H9 (cell line): ENCODE results near the gene PDS5A. TPM values are rescaled to one million over a fixed set of nuclear protein-coding genes. Genes with fewer than 3 reads are reported as not detected.

Experiments
- DNase-seq: peaks from one replicate; pipeline ENCODE4 v3.0.0-alpha.2; 2017
- H2AFZ ChIP-seq: one replicate; pipeline ENCODE4 v1.6.1; 2013; ENCODE audit warnings: mild to moderate bottlenecking, low read length, control low read depth, moderate library complexity
- H2AK5ac ChIP-seq: 2 replicates; pipeline ENCODE4 v1.6.1; 2013; ENCODE audit warnings: low read length, control low read depth, mixed read lengths; ENCODE audit not compliant: insufficient read length
- H2BK120ac ChIP-seq: one replicate; pipeline ENCODE4 v1.6.1; 2013; ENCODE audit warnings: low read depth, mild to moderate bottlenecking, low read length, control low read depth, inconsistent platforms; ENCODE audit not compliant: poor library complexity, severe bottlenecking
- H2BK12ac ChIP-seq: 2 replicates; pipeline ENCODE4 v1.6.1; 2013; ENCODE audit warnings: low read length, control low read depth, mixed read lengths, low read depth; ENCODE audit not compliant: insufficient read length
- H2BK15ac ChIP-seq: 2 replicates; pipeline ENCODE4 v1.6.1; 2013; ENCODE audit warnings: low read depth, low read length, control low read depth
- H2BK20ac ChIP-seq: one replicate; pipeline ENCODE4 v1.6.1; 2013; ENCODE audit warnings: low read depth, mild to moderate bottlenecking, low read length, control low read depth, inconsistent platforms; ENCODE audit not compliant: poor library complexity, severe bottlenecking
- H2BK5ac ChIP-seq: 2 replicates; pipeline ENCODE4 v1.6.1; 2013; ENCODE audit warnings: low read length, control low read depth, mixed read lengths; ENCODE audit not compliant: insufficient read length
- H3K14ac ChIP-seq: 2 replicates; pipeline ENCODE4 v1.6.1; 2013; ENCODE audit warnings: low read length, control low read depth; ENCODE audit not compliant: insufficient read depth
- H3K18ac ChIP-seq: 2 replicates; pipeline ENCODE4 v1.6.1; 2013; ENCODE audit warnings: low read depth, mild to moderate bottlenecking, mixed read lengths, low read length, control low read depth; ENCODE audit not compliant: insufficient read length
- H3K23ac ChIP-seq: 2 replicates; pipeline ENCODE4 v1.6.1; 2013; ENCODE audit warnings: low read length, control low read depth, mixed read lengths, low read depth; ENCODE audit not compliant: insufficient read length
- H3K23me2 ChIP-seq: 2 replicates; pipeline ENCODE4 v1.6.1; 2013; ENCODE audit warnings: low read depth, mild to moderate bottlenecking, mixed read lengths, low read length, control low read depth; ENCODE audit not compliant: insufficient read length, poor library complexity, severe bottlenecking
- H3K27ac ChIP-seq: 2 replicates; pipeline ENCODE4 v1.5.1; 2013; ENCODE audit warnings: low read length, control low read depth, mixed read lengths, low read depth; ENCODE audit not compliant: insufficient read length
- H3K27me3 ChIP-seq: 2 replicates; pipeline ENCODE4 v1.6.1; 2013; ENCODE audit warnings: low read length, control low read depth, inconsistent platforms; ENCODE audit not compliant: insufficient read depth
- H3K4ac ChIP-seq: 2 replicates; pipeline ENCODE4 v1.6.1; 2013; ENCODE audit warnings: low read depth, mild to moderate bottlenecking, control low read depth, inconsistent platforms, low read length, moderate library complexity
- H3K4me1 ChIP-seq: 2 replicates; pipeline ENCODE4 v1.6.1; 2013; ENCODE audit warnings: low read length, control low read depth, inconsistent platforms; ENCODE audit not compliant: insufficient read depth
- H3K4me2 ChIP-seq: 2 replicates; pipeline ENCODE4 v1.6.1; 2013; ENCODE audit warnings: low read length, control low read depth, mixed read lengths; ENCODE audit not compliant: insufficient read length, insufficient read depth
- H3K56ac ChIP-seq: 2 replicates; pipeline ENCODE4 v1.6.1; 2013; ENCODE audit warnings: low read depth, mild to moderate bottlenecking, mixed read lengths, low read length, control low read depth; ENCODE audit not compliant: insufficient read length
- H3K79me1 ChIP-seq: 2 replicates; pipeline ENCODE4 v1.6.1; 2013; ENCODE audit warnings: low read depth, mild to moderate bottlenecking, moderate library complexity, low read length, control low read depth, inconsistent platforms; ENCODE audit not compliant: insufficient read depth, poor library complexity, severe bottlenecking
- H3K79me2 ChIP-seq: 2 replicates; pipeline ENCODE4 v1.6.1; 2013; ENCODE audit warnings: low read length, control low read depth, inconsistent platforms; ENCODE audit not compliant: insufficient read depth
- H3K9ac ChIP-seq: 2 replicates; pipeline ENCODE4 v1.6.1; 2013; ENCODE audit warnings: low read length, control low read depth, mixed read lengths; ENCODE audit not compliant: insufficient read length; ENCODE audit errors: extremely low read depth
- H3K9me3 ChIP-seq: one replicate; pipeline ENCODE4 v1.6.1; 2013; ENCODE audit warnings: low read depth, low read length, inconsistent platforms; ENCODE audit not compliant: control insufficient read depth
- H3T11ph ChIP-seq: one replicate; pipeline ENCODE4 v1.6.1; 2013; ENCODE audit warnings: mild to moderate bottlenecking, low read length, control low read depth, inconsistent platforms
- H4K20me1 ChIP-seq: one replicate; pipeline ENCODE4 v1.6.1; 2013; ENCODE audit not compliant: control insufficient read depth, insufficient read length, insufficient read depth
- H4K5ac ChIP-seq: 2 replicates; pipeline ENCODE4 v1.6.1; 2013; ENCODE audit warnings: low read depth, mild to moderate bottlenecking, mixed read lengths, low read length, control low read depth; ENCODE audit not compliant: insufficient read length
- H4K8ac ChIP-seq: replicated peaks from 2 replicates; pipeline ENCODE4 v1.6.1; 2013; ENCODE audit warnings: low read length, control low read depth, mixed read lengths, low read depth; ENCODE audit not compliant: insufficient read length
- H4K91ac ChIP-seq: 2 replicates; pipeline ENCODE4 v1.6.1; 2013; ENCODE audit warnings: low read depth, mild to moderate bottlenecking, moderate library complexity, mixed read lengths, low read length, control low read depth; ENCODE audit not compliant: insufficient read length
- H3K27ac Mint-ChIP-seq, 3 experiments: 2 replicates in 2 of 3; 3 replicates in 1 of 3; pipeline ENCODE4 v1.8.0; 2020 to 2021; ENCODE audit warnings: mixed read lengths in 3 of 3, mild to moderate bottlenecking in 1 of 3, moderate library complexity in 1 of 3
- H3K27me3 Mint-ChIP-seq: 2 replicates; pipeline ENCODE4 v1.8.0; 2021; ENCODE audit warnings: low read depth, mild to moderate bottlenecking, moderate library complexity, mixed read lengths
- H3K36me3 Mint-ChIP-seq, 3 experiments: 2 replicates in 2 of 3; 3 replicates in 1 of 3; pipeline ENCODE4 v1.8.0; 2020 to 2021; ENCODE audit warnings: low read depth in 3 of 3, mixed read lengths in 3 of 3; ENCODE audit not compliant: insufficient read depth in 1 of 3
- H3K4me1 Mint-ChIP-seq, 2 experiments: 2 replicates each; pipeline ENCODE4 v1.8.0; 2020; ENCODE audit warnings: mixed read lengths in 2 of 2
- H3K4me3 Mint-ChIP-seq, 2 experiments: 2 replicates in 1 of 2; 3 replicates in 1 of 2; pipeline ENCODE4 v1.8.0; 2020 to 2021; ENCODE audit warnings: mild to moderate bottlenecking in 2 of 2, mixed read lengths in 2 of 2, moderate library complexity in 1 of 2
- H3K9me3 Mint-ChIP-seq, 2 experiments: 2 replicates in 1 of 2; 3 replicates in 1 of 2; pipeline ENCODE4 v1.8.0; 2020; ENCODE audit warnings: mild to moderate bottlenecking in 2 of 2, mixed read lengths in 2 of 2, moderate library complexity in 1 of 2
- CTCF ChIP-seq: fragments of 200-600 bp; sonication (generic); conservative IDR thresholded peaks from 3 replicates; pipeline ENCODE4 v1.8.0; 2021; ENCODE audit warnings: antibody characterized with exemption, mild to moderate bottlenecking
- WGBS: extraction: QIAGEN DNeasy Blood & Tissue Kit; methylation state at CpG from one replicate; pipeline ENCODE4 v1.1.7; 2013; ENCODE audit warnings: missing lambda C conversion rate, low lambda C conversion rate, mixed read lengths; ENCODE audit not compliant: insufficient read length; ENCODE audit errors: extremely low coverage; 5-methylcytosine and 5-hydroxymethylcytosine counted together
- total RNA-seq: library from RNA; stranded (reverse); gene quantifications from 2 replicates; pipeline ENCODE4 v1.2.1, GENCODE V29; 2021

The PDS5A gene
- total RNA-seq, 1 experiment from 2014 or later: 65.4 TPM

GRCh38 chr4:39996811-39997210 lies 19.1 kb upstream of the PDS5A start:
- no peak overlapping the region for H3T11ph ChIP-seq
- no peak overlapping the region for H3K4ac ChIP-seq
- Mint-ChIP-seq H3K9me3 (no peaks in the 10 kb centered on the region; a peak in 2 of 5 replicates), H3K27me3 (no peaks in the 10 kb centered on the region), H3K36me3 (peaks cover 0 to 3% (median 0%) of the 10 kb centered on the region in 3 experiments; a peak in 1 of 7 replicates), H3K27ac (peak overlapping the region in 1 of 3 experiments; percentile 61; a peak in 1 of 7 replicates), H3K4me3 (no peak overlapping the region), H3K4me1 (peaks cover 5 to 8% of the 10 kb centered on the region in 2 experiments; a peak in 3 of 4 replicates)
- no peak for TF ChIP-seq CTCF
- no peaks in the 10 kb centered on the region for H3K27me3 ChIP-seq
- no peak for DNase-seq
- H3K79me2 ChIP-seq: no peaks in the 10 kb centered on the region
- H4K8ac ChIP-seq: no peak overlapping the region
- H3K23ac ChIP-seq: no peak overlapping the region
- no peaks in the 10 kb centered on the region for H3K4me1 ChIP-seq
- no peak overlapping the region for H3K4me2 ChIP-seq
- no peak overlapping the region for H2BK12ac ChIP-seq
- no peak overlapping the region for H2BK120ac ChIP-seq
- no peak overlapping the region for H2AK5ac ChIP-seq
- H3K9me3 ChIP-seq: no peaks in the 10 kb centered on the region
- no peak overlapping the region for H4K91ac ChIP-seq
- no peak overlapping the region for H3K9ac ChIP-seq
- H2AFZ ChIP-seq: no peak overlapping the region
- H4K5ac ChIP-seq: no peak overlapping the region
- H4K20me1 ChIP-seq: no peaks in the 10 kb centered on the region
- WGBS: 100% methylated on average over 1 of the region's 8 CpGs
- H2BK15ac ChIP-seq: no peak overlapping the region
- no peak overlapping the region for H3K14ac ChIP-seq
- no peak overlapping the region for H2BK5ac ChIP-seq
- H2BK20ac ChIP-seq: no peak overlapping the region
- no peak overlapping the region for H3K18ac ChIP-seq
- H3K27ac ChIP-seq: no peak overlapping the region
- H3K56ac ChIP-seq: no peak overlapping the region
- no peaks in the 10 kb centered on the region for H3K79me1 ChIP-seq
- no peaks in the 10 kb centered on the region for H3K23me2 ChIP-seq
